ENCODE results near the gene ADAMTS7. TPM values are rescaled to one million over a fixed set of nuclear protein-coding genes. Genes with fewer than 3 reads are reported as not detected.

ADAMTS7 gene
- polyA plus RNA-seq, 2 of the 4 experiments (the other 2 are of a cell fraction) = 1.5 to 2.9 TPM

- CTCF ChIA-PET = interaction anchor here (1.0 to 17.3 kb wide), 6 partner anchors 38 to 754 kb away, joined by 3 to 256 read pairs (median 20); partner anchors contain the start of genes CHRNA3 and CHRNB4
- TF ChIP-seq BCL3 (IDR thresholded peaks at IDR 0.05) = no peak
- no peak for TF ChIP-seq REST (IDR thresholded peaks at IDR 0.05)
- TF ChIP-seq CBX2 (IDR thresholded peaks at IDR 0.05; ENCODE audit: borderline replicate concordance, low read depth) = no peak
- TF ChIP-seq ESRRA (IDR thresholded peaks at IDR 0.05; ENCODE audit: borderline replicate concordance, low read length) = no peak
- no peak for TF ChIP-seq MYC (IDR thresholded peaks at IDR 0.05; ENCODE audit: borderline replicate concordance, low read length)
- TF ChIP-seq CBX8 (IDR thresholded peaks at IDR 0.05) = no peak
- no peak for TF ChIP-seq RARB (CRISPR knock-in tag; IDR thresholded peaks at IDR 0.05)
- no peak for TF ChIP-seq ZC3H11A (IDR thresholded peaks at IDR 0.05)
- no peak for TF ChIP-seq POLR2AphosphoS2 (conservative IDR thresholded peaks at IDR 0.05; ENCODE audit: low read length)
- POLR2A ChIA-PET = interaction anchor here (0.6 to 1.0 kb wide), 3 partner anchors 148 to 413 kb away, joined by 3 to 4 read pairs (median 3); partner anchors contain the start of gene SKIC8
- H3K27ac ChIP-seq = no peak overlapping the region
- 50% methylated on average over 8 of the region's 8 CpGs for WGBS (ENCODE audit: missing lambda C conversion rate)
- DNase-seq (ENCODE audit: low read depth in 1 of 2, low spot score in 1 of 2) (no peak), ATAC-seq (no peak), FAIRE-seq (no peak)
- peaks cover 22% of the 10 kb centered on the region for H3K4me1 ChIP-seq
- no peak overlapping the region for H3K4me3 ChIP-seq
- H3K4me2 ChIP-seq = no peak overlapping the region
- 0 out of 3 replicates have a peak, but pooled peaks cover 5% of the 10 kb centered on the region for H3K9me3 ChIP-seq
Observed at GRCh38 chr15:78712797-78713515, 98.3 kb downstream of the ADAMTS7 start.

- Histone ChIP-seq H3K4me2 (no peak overlapping the region), H3K9me3 (0 out of 3 replicates have a peak, but pooled peaks cover 5% of the 10 kb centered on the region), H3K27ac (no peak overlapping the region), H3K4me1 (peaks cover 20% of the 10 kb centered on the region), H3K4me3 (no peak overlapping the region)
- ATAC-seq (no peak), DNase-seq (ENCODE audit: low read depth in 1 of 2, low spot score in 1 of 2) (no peak), FAIRE-seq (no peak)
- CTCF ChIA-PET = interaction anchor here (1.0 to 17.3 kb wide), 7 partner anchors 28 to 753 kb away, joined by 3 to 256 read pairs (median 29); partner anchors contain the start of genes CHRNA3 and CHRNB4
- POLR2A ChIA-PET = interaction anchor here (1.0 kb wide), 1 partner anchor 412 kb away, joined by 3 read pairs; the partner anchor contains the start of gene SKIC8
- 82% methylated on average over 2 of the region's 2 CpGs for WGBS (ENCODE audit: missing lambda C conversion rate)
- no peak for TF ChIP-seq CHD2 (IDR thresholded peaks at IDR 0.05; ENCODE audit: low read length, partially characterized antibody)
- TF ChIP-seq SREBF2 (IDR thresholded peaks at IDR 0.05) = no peak
- no peak for TF ChIP-seq RARB (CRISPR knock-in tag; IDR thresholded peaks at IDR 0.05)
- no peak for TF ChIP-seq ZNF302 (CRISPR knock-in tag; IDR thresholded peaks at IDR 0.05)
- TF ChIP-seq RFX5 (IDR thresholded peaks at IDR 0.05) = no peak
- no peak for TF ChIP-seq HOXB13 (CRISPR knock-in tag; IDR thresholded peaks at IDR 0.05; ENCODE audit: low read depth)
- TF ChIP-seq EHF (CRISPR knock-in tag; IDR thresholded peaks at IDR 0.05) = no peak
- TF ChIP-seq POLR2A (IDR thresholded peaks at IDR 0.05; ENCODE audit: low read length) = no peak
- TF ChIP-seq CEBPB (IDR thresholded peaks at IDR 0.05) = no peak
- no peak for TF ChIP-seq HMGXB4 (CRISPR knock-in tag; IDR thresholded peaks at IDR 0.05; ENCODE audit: borderline replicate concordance)
- TF ChIP-seq POLR2AphosphoS2 (conservative IDR thresholded peaks at IDR 0.05; ENCODE audit: low read length) = no peak
- no peak for TF ChIP-seq REST (IDR thresholded peaks at IDR 0.05)
- no peak for TF ChIP-seq KDM1A (IDR thresholded peaks at IDR 0.05; ENCODE audit: low read depth)
- TF ChIP-seq ATOH8 (CRISPR knock-in tag; IDR thresholded peaks at IDR 0.05; ENCODE audit: low read depth) = no peak
- TF ChIP-seq ELK1 (IDR thresholded peaks at IDR 0.05; ENCODE audit: low read depth, low read length) = no peak
Observed at GRCh38 chr15:78711638-78712037, 99.6 kb downstream of the ADAMTS7 start.

Data from A549 (cell line).